H1 (cell line): ENCODE data around the gene BCAS3. TPM values are rescaled to one million over a fixed set of nuclear protein-coding genes. Genes with fewer than 3 reads are reported as not detected.

ENCODE experiments used
- CBX5 ChIP-seq: fragments of 300-800, 300-1000 bp; sonication (generic); IDR thresholded peaks from 2 replicates; pipeline ENCODE4 v1.7.1; 2016; ENCODE audit warnings: antibody characterized with exemption, low read length, low read depth
- CTBP2 ChIP-seq: IDR thresholded peaks from 2 replicates; pipeline ENCODE4 v1.7.0; 2011; ENCODE audit warnings: borderline replicate concordance, mild to moderate bottlenecking, moderate library complexity, mixed read lengths, low read length; ENCODE audit not compliant: insufficient read depth, insufficient read length
- PHF8 ChIP-seq: fragments of 200-600 bp; sonication (generic); conservative IDR thresholded peaks from 2 replicates; pipeline ENCODE4 v1.7.1; 2012; ENCODE audit warnings: low read depth, mild to moderate bottlenecking, inconsistent platforms, low read length, moderate library complexity
- RFX5 ChIP-seq: IDR thresholded peaks from 2 replicates; pipeline ENCODE4 v1.6.1; 2011; ENCODE audit warnings: low read depth, low read length, improper control_type of control experiment, borderline replicate concordance
- RNF2 ChIP-seq: fragments of 200-900, 300-1000 bp; sonication (generic); IDR thresholded peaks from 2 replicates; pipeline ENCODE4 v1.7.1; 2016; ENCODE audit warnings: borderline replicate concordance, low read depth, mild to moderate bottlenecking, antibody characterized with exemption, low read length; ENCODE audit not compliant: poor library complexity, severe bottlenecking; ENCODE audit errors: missing control alignments
- SAP30 ChIP-seq: fragments of 300-600 bp; sonication (generic); IDR thresholded peaks from 2 replicates; pipeline ENCODE4 v1.7.1; 2012; ENCODE audit warnings: low read length, moderate library complexity, mild to moderate bottlenecking, inconsistent platforms; ENCODE audit not compliant: insufficient read depth, insufficient replicate concordance
- SP2 ChIP-seq: IDR thresholded peaks from 2 replicates; pipeline ENCODE4 v1.6.1; 2012; ENCODE audit warnings: mild to moderate bottlenecking, low read length, inconsistent platforms
- TBP ChIP-seq: IDR thresholded peaks from 2 replicates; pipeline ENCODE4 v1.6.1; 2011; ENCODE audit warnings: low read depth, low read length, improper control_type of control experiment
- polyA plus RNA-seq, 7 experiments: library from polyadenylated mRNA; depleted of rRNA in 3 of 7; stranded (reverse) in 5 of 7; unstranded in 2 of 7; fragments of >200 nt in 5 of 7; fragments of 200-250 nt in 2 of 7; gene quantifications; 1 replicate in 5 of 7; 2 replicates in 1 of 7; 4 replicates in 1 of 7; pipeline versions ENCODE4 v1.2.1 to v1.2.3, GENCODE V29; 2011 to 2013; ENCODE audit warnings: missing spikeins in 2 of 7, mixed read lengths in 2 of 7
- total RNA-seq: library from RNA; stranded (reverse); fragmentation: NEBNext Ultra II Directional; extraction: Animal tissue kit (Norgen Biotek cat#: 25700); gene quantifications from 2 replicates; pipeline ENCODE4 v1.2.1, GENCODE V29; 2021
- TF ChIP-seq, protein P1 (sequence below): fragments of 300-600 bp; sonication (generic); IDR thresholded peaks from 2 replicates; pipeline ENCODE4 v1.7.1; 2012; ENCODE audit warnings: low read length, moderate library complexity, mild to moderate bottlenecking, inconsistent platforms; ENCODE audit not compliant: insufficient replicate concordance
- TF ChIP-seq, protein P2 (sequence below): IDR thresholded peaks from 2 replicates; pipeline ENCODE4 v1.6.1; 2011; ENCODE audit warnings: low read depth, mild to moderate bottlenecking, low read length; ENCODE audit not compliant: insufficient read depth

The BCAS3 gene
- total and polyA plus RNA-seq, 2 of the 8 experiments (the other 6 are each of a cell fraction or from before 2014, with no cell fraction given): 9.9 to 13.3 TPM

DNA sequence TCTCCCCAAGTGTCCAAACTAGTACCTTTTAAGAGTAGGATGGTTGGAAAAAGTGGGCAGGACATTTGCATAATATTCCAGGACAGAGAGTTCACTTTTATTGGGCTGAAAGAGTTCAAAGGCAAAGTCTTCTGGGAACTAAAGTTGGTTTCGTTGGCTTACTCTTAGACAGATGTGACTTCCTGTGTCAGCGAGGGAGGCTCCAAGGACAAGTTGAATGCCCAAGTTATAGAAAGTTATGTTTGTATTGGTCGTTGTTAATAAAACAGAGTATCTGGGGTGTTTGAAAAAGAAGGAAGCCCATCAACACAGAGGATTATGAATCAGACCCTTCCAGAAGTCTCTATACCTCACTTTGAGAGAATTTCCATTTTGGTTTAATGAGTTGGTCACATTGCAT is 604.7 kb downstream of the BCAS3 start (continued):
- TF ChIP-seq, protein P1, sequence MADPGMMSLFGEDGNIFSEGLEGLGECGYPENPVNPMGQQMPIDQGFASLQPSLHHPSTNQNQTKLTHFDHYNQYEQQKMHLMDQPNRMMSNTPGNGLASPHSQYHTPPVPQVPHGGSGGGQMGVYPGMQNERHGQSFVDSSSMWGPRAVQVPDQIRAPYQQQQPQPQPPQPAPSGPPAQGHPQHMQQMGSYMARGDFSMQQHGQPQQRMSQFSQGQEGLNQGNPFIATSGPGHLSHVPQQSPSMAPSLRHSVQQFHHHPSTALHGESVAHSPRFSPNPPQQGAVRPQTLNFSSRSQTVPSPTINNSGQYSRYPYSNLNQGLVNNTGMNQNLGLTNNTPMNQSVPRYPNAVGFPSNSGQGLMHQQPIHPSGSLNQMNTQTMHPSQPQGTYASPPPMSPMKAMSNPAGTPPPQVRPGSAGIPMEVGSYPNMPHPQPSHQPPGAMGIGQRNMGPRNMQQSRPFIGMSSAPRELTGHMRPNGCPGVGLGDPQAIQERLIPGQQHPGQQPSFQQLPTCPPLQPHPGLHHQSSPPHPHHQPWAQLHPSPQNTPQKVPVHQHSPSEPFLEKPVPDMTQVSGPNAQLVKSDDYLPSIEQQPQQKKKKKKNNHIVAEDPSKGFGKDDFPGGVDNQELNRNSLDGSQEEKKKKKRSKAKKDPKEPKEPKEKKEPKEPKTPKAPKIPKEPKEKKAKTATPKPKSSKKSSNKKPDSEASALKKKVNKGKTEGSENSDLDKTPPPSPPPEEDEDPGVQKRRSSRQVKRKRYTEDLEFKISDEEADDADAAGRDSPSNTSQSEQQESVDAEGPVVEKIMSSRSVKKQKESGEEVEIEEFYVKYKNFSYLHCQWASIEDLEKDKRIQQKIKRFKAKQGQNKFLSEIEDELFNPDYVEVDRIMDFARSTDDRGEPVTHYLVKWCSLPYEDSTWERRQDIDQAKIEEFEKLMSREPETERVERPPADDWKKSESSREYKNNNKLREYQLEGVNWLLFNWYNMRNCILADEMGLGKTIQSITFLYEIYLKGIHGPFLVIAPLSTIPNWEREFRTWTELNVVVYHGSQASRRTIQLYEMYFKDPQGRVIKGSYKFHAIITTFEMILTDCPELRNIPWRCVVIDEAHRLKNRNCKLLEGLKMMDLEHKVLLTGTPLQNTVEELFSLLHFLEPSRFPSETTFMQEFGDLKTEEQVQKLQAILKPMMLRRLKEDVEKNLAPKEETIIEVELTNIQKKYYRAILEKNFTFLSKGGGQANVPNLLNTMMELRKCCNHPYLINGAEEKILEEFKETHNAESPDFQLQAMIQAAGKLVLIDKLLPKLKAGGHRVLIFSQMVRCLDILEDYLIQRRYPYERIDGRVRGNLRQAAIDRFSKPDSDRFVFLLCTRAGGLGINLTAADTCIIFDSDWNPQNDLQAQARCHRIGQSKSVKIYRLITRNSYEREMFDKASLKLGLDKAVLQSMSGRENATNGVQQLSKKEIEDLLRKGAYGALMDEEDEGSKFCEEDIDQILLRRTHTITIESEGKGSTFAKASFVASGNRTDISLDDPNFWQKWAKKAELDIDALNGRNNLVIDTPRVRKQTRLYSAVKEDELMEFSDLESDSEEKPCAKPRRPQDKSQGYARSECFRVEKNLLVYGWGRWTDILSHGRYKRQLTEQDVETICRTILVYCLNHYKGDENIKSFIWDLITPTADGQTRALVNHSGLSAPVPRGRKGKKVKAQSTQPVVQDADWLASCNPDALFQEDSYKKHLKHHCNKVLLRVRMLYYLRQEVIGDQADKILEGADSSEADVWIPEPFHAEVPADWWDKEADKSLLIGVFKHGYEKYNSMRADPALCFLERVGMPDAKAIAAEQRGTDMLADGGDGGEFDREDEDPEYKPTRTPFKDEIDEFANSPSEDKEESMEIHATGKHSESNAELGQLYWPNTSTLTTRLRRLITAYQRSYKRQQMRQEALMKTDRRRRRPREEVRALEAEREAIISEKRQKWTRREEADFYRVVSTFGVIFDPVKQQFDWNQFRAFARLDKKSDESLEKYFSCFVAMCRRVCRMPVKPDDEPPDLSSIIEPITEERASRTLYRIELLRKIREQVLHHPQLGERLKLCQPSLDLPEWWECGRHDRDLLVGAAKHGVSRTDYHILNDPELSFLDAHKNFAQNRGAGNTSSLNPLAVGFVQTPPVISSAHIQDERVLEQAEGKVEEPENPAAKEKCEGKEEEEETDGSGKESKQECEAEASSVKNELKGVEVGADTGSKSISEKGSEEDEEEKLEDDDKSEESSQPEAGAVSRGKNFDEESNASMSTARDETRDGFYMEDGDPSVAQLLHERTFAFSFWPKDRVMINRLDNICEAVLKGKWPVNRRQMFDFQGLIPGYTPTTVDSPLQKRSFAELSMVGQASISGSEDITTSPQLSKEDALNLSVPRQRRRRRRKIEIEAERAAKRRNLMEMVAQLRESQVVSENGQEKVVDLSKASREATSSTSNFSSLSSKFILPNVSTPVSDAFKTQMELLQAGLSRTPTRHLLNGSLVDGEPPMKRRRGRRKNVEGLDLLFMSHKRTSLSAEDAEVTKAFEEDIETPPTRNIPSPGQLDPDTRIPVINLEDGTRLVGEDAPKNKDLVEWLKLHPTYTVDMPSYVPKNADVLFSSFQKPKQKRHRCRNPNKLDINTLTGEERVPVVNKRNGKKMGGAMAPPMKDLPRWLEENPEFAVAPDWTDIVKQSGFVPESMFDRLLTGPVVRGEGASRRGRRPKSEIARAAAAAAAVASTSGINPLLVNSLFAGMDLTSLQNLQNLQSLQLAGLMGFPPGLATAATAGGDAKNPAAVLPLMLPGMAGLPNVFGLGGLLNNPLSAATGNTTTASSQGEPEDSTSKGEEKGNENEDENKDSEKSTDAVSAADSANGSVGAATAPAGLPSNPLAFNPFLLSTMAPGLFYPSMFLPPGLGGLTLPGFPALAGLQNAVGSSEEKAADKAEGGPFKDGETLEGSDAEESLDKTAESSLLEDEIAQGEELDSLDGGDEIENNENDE: no peak
- TF ChIP-seq SP2 (no peak), CTBP2 (no peak), RFX5 (no peak), PHF8 (no peak), CBX5 (no peak), RNF2 (no peak), TBP (no peak), SAP30 (no peak)
- TF ChIP-seq, protein P2, sequence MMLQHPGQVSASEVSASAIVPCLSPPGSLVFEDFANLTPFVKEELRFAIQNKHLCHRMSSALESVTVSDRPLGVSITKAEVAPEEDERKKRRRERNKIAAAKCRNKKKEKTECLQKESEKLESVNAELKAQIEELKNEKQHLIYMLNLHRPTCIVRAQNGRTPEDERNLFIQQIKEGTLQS: no peak
